ENCODE measurements around the gene ARHGAP32.

GRCh38 chr11:128962896-128963295, 229.2 kb downstream of the ARHGAP32 start:
- TF ChIP-seq POLR2A (IDR thresholded peaks at IDR 0.05) (no peak), CTCF (IDR thresholded peaks at IDR 0.05) (no peak)

Data from thyroid gland (tissue), 4 donors.